Loucy (cell line): ENCODE data around the gene ARMH2.

Experiments used
- EZH2phosphoT487 ChIP-seq: fragments of 200-600 bp; IDR thresholded peaks from 2 replicates; pipeline ENCODE4 v1.6.1; 2018; ENCODE audit warnings: antibody characterized with exemption, mild to moderate bottlenecking, moderate library complexity, borderline replicate concordance
- TF ChIP-seq, protein P1 (sequence below): fragments of 200-600 bp; sonication (generic); conservative IDR thresholded peaks from 2 replicates; pipeline ENCODE4 v1.5.1; 2014; ENCODE audit warnings: mild to moderate bottlenecking, antibody characterized with exemption, low read length

GRCh38 chr6:24844903-24845302 is 46.2 kb upstream of the ARMH2 start:
- TF ChIP-seq, protein P1, sequence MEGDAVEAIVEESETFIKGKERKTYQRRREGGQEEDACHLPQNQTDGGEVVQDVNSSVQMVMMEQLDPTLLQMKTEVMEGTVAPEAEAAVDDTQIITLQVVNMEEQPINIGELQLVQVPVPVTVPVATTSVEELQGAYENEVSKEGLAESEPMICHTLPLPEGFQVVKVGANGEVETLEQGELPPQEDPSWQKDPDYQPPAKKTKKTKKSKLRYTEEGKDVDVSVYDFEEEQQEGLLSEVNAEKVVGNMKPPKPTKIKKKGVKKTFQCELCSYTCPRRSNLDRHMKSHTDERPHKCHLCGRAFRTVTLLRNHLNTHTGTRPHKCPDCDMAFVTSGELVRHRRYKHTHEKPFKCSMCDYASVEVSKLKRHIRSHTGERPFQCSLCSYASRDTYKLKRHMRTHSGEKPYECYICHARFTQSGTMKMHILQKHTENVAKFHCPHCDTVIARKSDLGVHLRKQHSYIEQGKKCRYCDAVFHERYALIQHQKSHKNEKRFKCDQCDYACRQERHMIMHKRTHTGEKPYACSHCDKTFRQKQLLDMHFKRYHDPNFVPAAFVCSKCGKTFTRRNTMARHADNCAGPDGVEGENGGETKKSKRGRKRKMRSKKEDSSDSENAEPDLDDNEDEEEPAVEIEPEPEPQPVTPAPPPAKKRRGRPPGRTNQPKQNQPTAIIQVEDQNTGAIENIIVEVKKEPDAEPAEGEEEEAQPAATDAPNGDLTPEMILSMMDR, result no peak
- TF ChIP-seq EZH2phosphoT487, result no peak
